RWPE2 (cell line): ENCODE results near the gene EHD4.

Experiments
- ATAC-seq: fragments of 200-7000 bp; cut with Tn5 transposase; 3 replicates; pipeline ENCODE4 v1.9.1; 2021; ENCODE audit warnings: low read depth
- DNase-seq: peaks from one replicate; pipeline ENCODE4 v3.0.0-alpha.2; 2020; ENCODE audit warnings: low spot score
- H3K27ac ChIP-seq: fragments of 450-650 bp; 2 replicates; pipeline ENCODE4 v1.5.1; 2017; ENCODE audit warnings: mild to moderate bottlenecking; ENCODE audit not compliant: poor library complexity, severe bottlenecking
- H3K27me3 ChIP-seq: fragments of 250-450 bp; sonication (Bioruptor Pico); 2 replicates; pipeline ENCODE4 v1.5.1; 2021; ENCODE audit warnings: mild to moderate bottlenecking, moderate library complexity; ENCODE audit not compliant: insufficient read depth, poor library complexity, severe bottlenecking
- H3K36me3 ChIP-seq: fragments of 250-450 bp; sonication (Bioruptor Pico); 2 replicates; pipeline ENCODE4 v1.5.1; 2020; ENCODE audit warnings: low read depth, mild to moderate bottlenecking, moderate library complexity
- H3K4me1 ChIP-seq: fragments of 250-450 bp; sonication (Bioruptor Pico); 2 replicates; pipeline ENCODE4 v1.5.1; 2021; ENCODE audit warnings: mild to moderate bottlenecking, moderate library complexity; ENCODE audit not compliant: insufficient read depth, poor library complexity, severe bottlenecking
- H3K4me3 ChIP-seq: fragments of 250-450 bp; sonication (Bioruptor Pico); 2 replicates; pipeline ENCODE4 v1.5.1; 2021; ENCODE audit warnings: mild to moderate bottlenecking, moderate library complexity; ENCODE audit not compliant: severe bottlenecking
- H3K9me3 ChIP-seq: fragments of 250-450 bp; sonication (Bioruptor Pico); 2 replicates; pipeline ENCODE4 v1.5.1; 2021; ENCODE audit warnings: mild to moderate bottlenecking, moderate library complexity; ENCODE audit not compliant: severe bottlenecking
- TF ChIP-seq, protein P1 (sequence below): fragments of 450-650 bp; IDR thresholded peaks from one replicate; pipeline ENCODE4 v1.5.1; 2017; ENCODE audit warnings: mild to moderate bottlenecking, moderate library complexity; ENCODE audit not compliant: poor library complexity, severe bottlenecking

Gene EHD4

DNA sequence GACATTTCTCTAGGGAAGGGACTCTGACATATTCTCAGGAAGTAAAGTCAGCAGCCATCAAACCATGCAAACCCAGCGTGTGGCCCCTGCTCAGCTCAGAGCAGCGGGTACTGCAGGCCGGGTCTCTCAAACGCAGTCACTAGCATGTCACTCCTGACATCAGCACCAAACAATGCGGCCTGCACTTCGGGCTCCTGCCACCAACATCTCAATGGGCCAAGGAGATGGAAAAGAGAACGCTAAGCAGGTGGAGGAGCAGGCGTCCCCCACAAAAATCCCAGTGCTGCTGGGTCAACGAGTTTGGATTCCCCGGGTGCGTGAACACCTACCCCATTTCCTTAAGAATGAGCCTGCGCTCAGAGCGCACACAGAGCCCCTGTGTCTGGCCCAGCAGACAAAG lies 68.6 kb downstream of the EHD4 start:
- H3K27ac ChIP-seq, result no peak overlapping the region
- H3K4me3 ChIP-seq, result no peak overlapping the region
- no peaks in the 10 kb centered on the region for H3K9me3 ChIP-seq
- DNase-seq, result no peak
- H3K36me3 ChIP-seq, result peaks cover 61% of the 10 kb centered on the region
- TF ChIP-seq, protein P1, sequence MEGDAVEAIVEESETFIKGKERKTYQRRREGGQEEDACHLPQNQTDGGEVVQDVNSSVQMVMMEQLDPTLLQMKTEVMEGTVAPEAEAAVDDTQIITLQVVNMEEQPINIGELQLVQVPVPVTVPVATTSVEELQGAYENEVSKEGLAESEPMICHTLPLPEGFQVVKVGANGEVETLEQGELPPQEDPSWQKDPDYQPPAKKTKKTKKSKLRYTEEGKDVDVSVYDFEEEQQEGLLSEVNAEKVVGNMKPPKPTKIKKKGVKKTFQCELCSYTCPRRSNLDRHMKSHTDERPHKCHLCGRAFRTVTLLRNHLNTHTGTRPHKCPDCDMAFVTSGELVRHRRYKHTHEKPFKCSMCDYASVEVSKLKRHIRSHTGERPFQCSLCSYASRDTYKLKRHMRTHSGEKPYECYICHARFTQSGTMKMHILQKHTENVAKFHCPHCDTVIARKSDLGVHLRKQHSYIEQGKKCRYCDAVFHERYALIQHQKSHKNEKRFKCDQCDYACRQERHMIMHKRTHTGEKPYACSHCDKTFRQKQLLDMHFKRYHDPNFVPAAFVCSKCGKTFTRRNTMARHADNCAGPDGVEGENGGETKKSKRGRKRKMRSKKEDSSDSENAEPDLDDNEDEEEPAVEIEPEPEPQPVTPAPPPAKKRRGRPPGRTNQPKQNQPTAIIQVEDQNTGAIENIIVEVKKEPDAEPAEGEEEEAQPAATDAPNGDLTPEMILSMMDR, result no peak
- H3K4me1 ChIP-seq, result no peaks in the 10 kb centered on the region
- ATAC-seq, result no peak
- H3K27me3 ChIP-seq, result no peaks in the 10 kb centered on the region

DNA sequence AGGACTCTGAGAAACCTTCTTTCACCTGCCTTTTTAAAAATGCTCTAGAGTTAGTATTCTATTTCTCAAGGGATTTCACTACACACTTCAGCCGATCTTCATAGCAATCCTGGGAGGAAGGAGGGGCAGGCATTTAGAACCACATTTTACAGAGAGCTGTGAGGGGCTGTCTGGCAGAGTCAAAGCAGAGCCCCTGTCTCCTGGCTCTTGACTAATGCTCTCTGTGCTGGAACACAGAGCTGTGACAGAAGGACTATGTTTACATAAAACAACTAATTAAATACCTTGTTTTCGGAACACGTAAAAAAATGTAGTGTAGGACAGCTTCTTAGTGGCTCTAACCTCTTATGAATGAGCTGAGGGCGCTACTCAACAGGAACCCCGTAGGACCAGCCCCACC lies 70.9 kb downstream of the EHD4 start:
- TF ChIP-seq, protein P1, result no peak
- no peak for DNase-seq
- Histone ChIP-seq H3K27ac (no peak overlapping the region), H3K36me3 (peaks cover 46% of the 10 kb centered on the region), H3K4me1 (no peaks in the 10 kb centered on the region), H3K27me3 (no peaks in the 10 kb centered on the region), H3K4me3 (no peak overlapping the region), H3K9me3 (no peaks in the 10 kb centered on the region)
- ATAC-seq, result no peak

DNA sequence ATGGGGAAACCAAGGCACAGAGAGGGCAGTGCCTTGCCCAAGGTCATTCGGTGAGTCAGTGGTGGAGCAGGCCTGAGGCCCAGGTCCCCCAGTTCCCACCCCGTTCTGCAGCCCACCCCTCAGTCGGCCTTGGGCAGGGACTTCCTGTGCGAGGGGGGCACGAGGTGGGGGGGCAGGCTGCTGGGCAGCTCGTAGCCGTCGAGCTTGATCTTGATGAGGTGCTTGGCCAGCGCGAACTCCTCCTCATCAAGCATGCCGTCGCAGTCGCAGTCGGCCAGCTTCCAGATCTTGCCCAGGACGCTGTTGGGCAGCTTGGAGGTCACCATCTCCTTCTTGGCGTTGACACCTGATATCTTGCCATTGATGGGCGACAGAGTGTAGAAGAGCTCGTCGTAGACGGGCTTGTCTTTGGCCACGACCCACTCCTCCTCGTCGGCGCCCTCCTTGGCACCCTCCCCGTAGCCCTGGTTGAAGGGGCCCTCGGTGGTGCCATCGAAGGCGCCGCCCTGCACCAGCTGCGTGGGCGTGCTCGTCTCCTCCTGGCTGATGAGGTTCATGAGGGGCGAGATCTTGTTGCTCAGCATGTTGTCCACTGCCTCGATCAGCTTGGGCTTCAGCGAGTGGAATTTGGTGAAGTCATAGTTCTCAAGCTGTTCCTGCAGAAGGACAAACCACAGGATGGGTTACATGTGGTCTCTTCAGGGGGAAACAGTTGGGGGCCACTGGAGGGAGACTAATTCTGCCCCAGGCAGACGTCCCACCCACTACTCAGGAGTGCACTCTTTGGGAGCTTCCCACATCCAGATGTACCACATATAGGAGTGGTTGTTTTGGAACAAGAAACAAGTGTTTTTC lies 71.6 kb downstream of the EHD4 start:
- no peak for ATAC-seq
- Histone ChIP-seq H3K36me3 (peaks cover 46% of the 10 kb centered on the region), H3K27ac (no peak overlapping the region), H3K4me1 (no peaks in the 10 kb centered on the region), H3K27me3 (no peaks in the 10 kb centered on the region), H3K9me3 (no peaks in the 10 kb centered on the region), H3K4me3 (no peak overlapping the region)
- TF ChIP-seq, protein P1, result no peak
- no peak for DNase-seq

DNA sequence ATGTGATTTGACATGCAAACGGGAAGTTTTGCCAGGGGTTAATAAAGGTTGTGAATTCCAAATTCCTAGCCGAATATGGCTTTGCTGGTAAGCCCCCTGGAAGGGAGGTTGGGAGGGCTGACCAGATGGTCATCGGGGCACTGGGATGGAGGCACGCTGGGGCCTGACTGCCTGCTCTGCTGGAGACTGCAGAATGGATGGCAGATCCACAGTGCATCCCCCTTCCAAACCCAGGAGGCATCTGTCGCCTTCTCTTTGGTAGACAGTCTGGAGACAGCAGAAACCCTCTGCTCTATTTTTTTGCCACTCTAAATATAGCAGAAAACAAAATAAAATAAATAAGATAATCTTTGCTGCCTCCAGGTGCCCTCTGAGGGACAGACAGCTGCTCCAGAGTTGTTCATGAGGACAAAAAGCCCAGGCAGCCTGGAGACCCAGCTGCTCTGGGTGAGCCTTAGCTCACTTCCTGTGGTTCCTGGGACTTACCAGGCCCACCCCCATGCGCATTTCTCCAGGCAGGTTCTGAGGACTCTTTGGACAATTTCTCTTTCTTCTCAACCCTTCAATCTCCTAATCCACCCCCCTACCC lies 72.4 kb downstream of the EHD4 start:
- Histone ChIP-seq H3K4me1 (peaks cover 7% of the 10 kb centered on the region), H3K9me3 (no peaks in the 10 kb centered on the region), H3K27ac (no peak overlapping the region), H3K4me3 (no peak overlapping the region), H3K27me3 (no peaks in the 10 kb centered on the region), H3K36me3 (peaks cover 46% of the 10 kb centered on the region)
- DNase-seq (no peak), ATAC-seq (no peak)
- TF ChIP-seq, protein P1, result no peak

DNA sequence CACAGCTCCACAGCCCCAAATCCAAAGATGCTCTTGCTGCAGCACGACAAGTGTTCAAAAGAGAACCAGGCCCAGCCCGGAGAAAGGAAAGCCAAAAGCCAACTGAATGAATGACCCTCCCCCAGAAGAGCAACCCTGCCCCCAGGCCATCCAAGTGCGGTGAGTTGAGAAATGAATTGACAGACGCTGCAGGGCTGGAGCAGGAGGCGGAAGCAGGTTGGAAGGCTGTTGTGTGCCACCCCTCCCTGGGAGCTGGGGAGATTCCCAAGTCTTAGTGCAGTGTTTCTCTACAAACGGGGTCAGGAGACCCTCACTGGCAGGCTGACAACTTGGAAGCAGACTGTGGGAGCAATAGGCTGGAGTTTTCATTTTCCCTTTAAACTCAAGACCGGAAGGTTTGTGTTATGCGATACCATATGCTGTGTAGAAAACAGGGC lies 75.0 kb downstream of the EHD4 start:
- Histone ChIP-seq H3K9me3 (no peaks in the 10 kb centered on the region), H3K27me3 (no peaks in the 10 kb centered on the region), H3K4me3 (no peak overlapping the region), H3K4me1 (peaks cover 17% of the 10 kb centered on the region), H3K27ac (no peak overlapping the region), H3K36me3 (peaks cover 35% of the 10 kb centered on the region)
- TF ChIP-seq, protein P1, result no peak
- ATAC-seq, result no peak
- peak; percentile 69 for DNase-seq
